K562 (cell line): Measurements from ENCODE around the gene MTMR10. TPM values are rescaled to one million over a fixed set of nuclear protein-coding genes. Genes with fewer than 3 reads are reported as not detected.

Experiments used
- ATAC-seq: fragments of 200-7000 bp; cut with Tn5 transposase; 3 replicates; pipeline ENCODE4 v1.9.1; 2020; ENCODE audit warnings: moderate library complexity
- BruUV-seq: library from RNA; stranded (reverse); fragments of 400-500 nt; replicated peaks from 2 replicates; lab custom pipeline; 2021; lab: Mats Ljungman, UMichigan
- CTCF ChIA-PET: fragments of 300-600 bp; formaldehyde crosslinking; extraction: SDS; loops from one replicate; lab custom pipeline; 2021; ENCODE audit warnings: low intra/inter-chr PET ratio; lab: Yijun Ruan, JAX
- POLR2A ChIA-PET: fragments of 300-600, 350-650 bp; sonication (Branson Sonifier 250); formaldehyde crosslinking; extraction: SDS; loops from one replicate; lab custom pipeline; 2021; ENCODE audit warnings: antibody characterized with exemption, inconsistent platforms; lab: Yijun Ruan, JAX
- DNase-seq, 4 experiments: peaks; one replicate each; pipeline versions ENCODE4 v3.0.0 to v3.0.0-alpha.2; 2011 to 2018; ENCODE audit warnings: low spot score in 3 of 4, mixed read lengths in 3 of 4; ENCODE audit errors: extremely low read depth in 1 of 4
- FAIRE-seq: peaks from 2 replicates; lab custom pipeline; 2011; peaks lifted over from hg19 to GRCh38; lab: Jason Lieb, UNC
- H2AFZ ChIP-seq: 2 replicates; pipeline ENCODE4 v1.6.0; 2011; ENCODE audit warnings: low read depth, low read length, control low read depth, inconsistent platforms
- H3K27ac ChIP-seq: fragments of 200-600 bp; 3 replicates; pipeline ENCODE4 v1.8.0; 2011; ENCODE audit warnings: low read depth, mild to moderate bottlenecking, control low read depth, inconsistent platforms, low read length, moderate library complexity, mixed read lengths; ENCODE audit errors: extremely low read depth
- H3K27me3 ChIP-seq, 2 experiments: fragments of 300-600 bp in 1 of 2; 2 replicates in 1 of 2; 3 replicates in 1 of 2; pipeline versions ENCODE4 v1.6.0 to v1.8.0; 2011; ENCODE audit warnings: inconsistent platforms in 2 of 2, low read length in 2 of 2, mild to moderate bottlenecking in 1 of 2, mixed read lengths in 1 of 2, moderate library complexity in 1 of 2; ENCODE audit not compliant: control insufficient read depth in 2 of 2, insufficient read depth in 2 of 2
- H3K36me3 ChIP-seq: fragments of 300-600 bp; 3 replicates; pipeline ENCODE4 v1.8.0; 2011; ENCODE audit warnings: mild to moderate bottlenecking, low read length, inconsistent platforms; ENCODE audit not compliant: control insufficient read depth, insufficient read depth
- H3K4me1 ChIP-seq, 2 experiments: fragments of 200-600 bp in 1 of 2; replicated peaks in 1 of 2; 2 replicates in 1 of 2; 3 replicates in 1 of 2; pipeline versions ENCODE4 v1.5.1 to v1.8.0; 2011; ENCODE audit warnings: inconsistent platforms in 2 of 2, low read length in 2 of 2, mild to moderate bottlenecking in 1 of 2, mixed read lengths in 1 of 2, moderate library complexity in 1 of 2; ENCODE audit not compliant: control insufficient read depth in 2 of 2, insufficient read depth in 2 of 2
- H3K4me2 ChIP-seq: 2 replicates; pipeline ENCODE4 v1.6.1; 2011; ENCODE audit warnings: low read length, control low read depth, inconsistent platforms, mixed read lengths; ENCODE audit not compliant: insufficient read depth
- H3K4me3 ChIP-seq: fragments of 200-600 bp; sonication (generic), shearing (Covaris generic); 2 replicates; pipeline ENCODE4 v1.5.1; 2016; ENCODE audit warnings: control low read depth, inconsistent platforms
- H3K79me2 ChIP-seq: fragments of 200-600 bp; 3 replicates; pipeline ENCODE4 v1.8.0; 2011; ENCODE audit warnings: low read length, inconsistent platforms; ENCODE audit not compliant: control insufficient read depth, insufficient read depth
- H3K9ac ChIP-seq, 2 experiments: 2 replicates each; pipeline versions ENCODE4 v1.6.0 to v1.6.1; 2011; ENCODE audit warnings: low read depth in 2 of 2, low read length in 2 of 2, control low read depth in 1 of 2, inconsistent platforms in 1 of 2, mild to moderate bottlenecking in 1 of 2, mixed read lengths in 1 of 2; ENCODE audit not compliant: insufficient read depth in 1 of 2
- H3K9me1 ChIP-seq: one replicate; pipeline ENCODE4 v1.6.0; 2011; ENCODE audit warnings: inconsistent platforms, mild to moderate bottlenecking, low read length, moderate library complexity; ENCODE audit not compliant: control insufficient read depth, insufficient read depth
- H3K9me3 ChIP-seq: replicated peaks from 2 replicates; pipeline ENCODE4 v1.5.1; 2011; ENCODE audit warnings: low read depth, low read length, inconsistent platforms; ENCODE audit not compliant: control insufficient read depth, insufficient read depth
- H4K20me1 ChIP-seq: replicated peaks from 2 replicates; pipeline ENCODE4 v1.6.1; 2011; ENCODE audit warnings: low read length, inconsistent platforms, mixed read lengths; ENCODE audit not compliant: control insufficient read depth, insufficient read depth
- HNRNPUL1 ChIP-seq: fragments of 200-400 bp; formaldehyde crosslinking; IDR thresholded peaks from 2 replicates; pipeline ENCODE4 v1.6.1; 2017; ENCODE audit warnings: low read length
- LARP7 ChIP-seq: fragments of 450-650 bp; IDR thresholded peaks from 2 replicates; pipeline ENCODE4 v1.6.1; 2016
- MAFG ChIP-seq: fragments of 450-650 bp; conservative IDR thresholded peaks from 2 replicates; pipeline ENCODE4 v1.6.1; 2016; ENCODE audit warnings: missing genetic modification characterization, missing compliant biosample characterization
- PTTG1 ChIP-seq: fragments of 450-650 bp; IDR thresholded peaks from 2 replicates; pipeline ENCODE4 v1.6.1; 2016; ENCODE audit warnings: low read depth, mild to moderate bottlenecking, missing genetic modification characterization, missing compliant biosample characterization
- TBP ChIP-seq: optimal IDR thresholded peaks from 2 replicates; pipeline ENCODE3; 2011; ENCODE audit warnings: low read depth, low read length, improper control_type of control experiment
- TEAD4 ChIP-seq, 2 experiments: sonication (generic) in 1 of 2; formaldehyde crosslinking in 1 of 2; IDR thresholded peaks; 2 replicates each; pipeline versions ENCODE4 v1.6.1 to v1.8.0; 2012 to 2022; ENCODE audit warnings: borderline replicate concordance in 1 of 2, inconsistent platforms in 1 of 2, low read length in 1 of 2, mild to moderate bottlenecking in 1 of 2, missing genetic modification reagents in 1 of 2
- TSC22D4 ChIP-seq: fragments of 450-650 bp; IDR thresholded peaks from 2 replicates; pipeline ENCODE4 v1.6.1; 2016; ENCODE audit warnings: missing genetic modification characterization, missing biosample characterization, control low read depth
- ZKSCAN3 ChIP-seq: fragments of 250-450 bp; sonication (Bioruptor Pico); IDR thresholded peaks from 2 replicates; pipeline ENCODE4 v1.4.0; 2020
- ZNF584 ChIP-seq: fragments of 200-800 bp; sonication (Bioruptor generic); IDR thresholded peaks from 2 replicates; pipeline ENCODE4 v1.6.1; 2016; ENCODE audit warnings: low read depth, mild to moderate bottlenecking, missing genetic modification characterization, missing compliant biosample characterization
- WGBS: fragments of 100-300 bp; shearing (Covaris generic); methylation state at CpG from one replicate; pipeline ENCODE4 v1.1.6; 2016; ENCODE audit warnings: low coverage, mixed read lengths; ENCODE audit not compliant: insufficient coverage; ENCODE audit errors: missing lambda C conversion rate; 5-methylcytosine and 5-hydroxymethylcytosine counted together
- in situ Hi-C: fragments of 300-500 bp; cut with MboI; formaldehyde crosslinking; loops from 4 replicates; pipeline ENCODE4 v1.15.0; 2018; ENCODE audit warnings: inconsistent platforms, mixed read lengths
- intact Hi-C: fragments of 100-400 bp; cut with micrococcal nuclease; formaldehyde crosslinking; loops from 2 replicates; pipeline ENCODE4 v1.14.2; 2022
- polyA plus RNA-seq, 8 experiments: library from polyadenylated mRNA; depleted of rRNA in 4 of 8; stranded (reverse) in 5 of 8; unstranded in 3 of 8; fragments of >200 nt; fragmentation: Nextera tagmentation in 2 of 8; fragmentation: Illumina TruSeq in 1 of 8; extraction: Ambion mirVana in 2 of 8; extraction: Trizol in 1 of 8; gene quantifications; 2 replicates each; pipeline versions ENCODE4 v1.2.1 to v1.2.3, GENCODE V29; 2011 to 2014; ENCODE audit warnings: inconsistent platforms in 1 of 8, missing spikeins in 1 of 8
- total RNA-seq, 7 experiments: library from RNA; depleted of rRNA in 6 of 7; stranded (reverse); fragments of >200 nt in 6 of 7; fragmentation: Illumina TruSeq in 2 of 7; extraction: Trizol in 2 of 7; gene quantifications; 2 replicates each; pipeline versions ENCODE4 v1.2.1 to v1.2.3, GENCODE V29; 2011 to 2021; ENCODE audit warnings: low replicate concordance in 1 of 7
- TF ChIP-seq, protein P1 (sequence below): sonication (generic); IDR thresholded peaks from 2 replicates; pipeline ENCODE4 v1.6.1; 2016

The MTMR10 gene
- total and polyA plus RNA-seq, 9 of the 15 experiments (the other 6 are each of a cell fraction or from before 2014, with no cell fraction given): 1.6 to 6.8 (median 4.8) TPM

DNA sequence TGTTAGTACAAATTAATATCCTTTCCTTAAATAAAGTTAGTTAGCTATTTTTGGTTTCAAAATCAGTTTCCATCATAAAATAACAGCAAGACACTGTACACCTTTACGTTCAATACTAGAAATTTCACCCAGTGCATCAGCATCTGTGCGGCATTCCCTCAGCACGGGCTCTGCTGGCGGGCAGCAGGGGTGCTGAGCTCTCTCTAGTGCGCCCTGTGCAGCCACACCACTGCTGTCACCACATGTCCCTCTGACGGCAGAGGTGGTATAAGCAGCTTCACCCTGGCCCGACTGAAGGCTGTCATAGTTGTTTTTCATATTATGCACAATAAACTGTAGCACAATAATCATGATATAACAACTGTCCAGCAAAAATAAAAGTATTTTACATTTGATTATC lies 52.3 kb downstream of the MTMR10 start:
- Histone ChIP-seq H3K79me2 (no peaks in the 10 kb centered on the region), H3K9me3 (no peaks in the 10 kb centered on the region), H2AFZ (no peak overlapping the region), H3K9ac (no peak overlapping the region), H3K9me1 (no peaks in the 10 kb centered on the region), H4K20me1 (no peaks in the 10 kb centered on the region), H3K4me2 (no peak overlapping the region), H3K4me3 (no peak overlapping the region), H3K36me3 (peaks cover 78% of the 10 kb centered on the region), H3K27ac (no peak overlapping the region), H3K27me3 (no peaks in the 10 kb centered on the region), H3K4me1 (no peaks in the 10 kb centered on the region)
- BruUV-seq: no TSS peak
- in situ Hi-C loops: no loop called here
- peak; percentile 23 for FAIRE-seq
- CTCF ChIA-PET: no interaction called here
- intact Hi-C loops: no loop called here
- POLR2A ChIA-PET: no interaction called here
- 91% methylated on average over 7 of the region's 7 CpGs for WGBS
- TF ChIP-seq HNRNPUL1 (no peak), ZKSCAN3 (CRISPR knock-in tag) (no peak), ZNF584 (CRISPR knock-in tag) (no peak), PTTG1 (tag) (no peak)
- TF ChIP-seq, protein P1, sequence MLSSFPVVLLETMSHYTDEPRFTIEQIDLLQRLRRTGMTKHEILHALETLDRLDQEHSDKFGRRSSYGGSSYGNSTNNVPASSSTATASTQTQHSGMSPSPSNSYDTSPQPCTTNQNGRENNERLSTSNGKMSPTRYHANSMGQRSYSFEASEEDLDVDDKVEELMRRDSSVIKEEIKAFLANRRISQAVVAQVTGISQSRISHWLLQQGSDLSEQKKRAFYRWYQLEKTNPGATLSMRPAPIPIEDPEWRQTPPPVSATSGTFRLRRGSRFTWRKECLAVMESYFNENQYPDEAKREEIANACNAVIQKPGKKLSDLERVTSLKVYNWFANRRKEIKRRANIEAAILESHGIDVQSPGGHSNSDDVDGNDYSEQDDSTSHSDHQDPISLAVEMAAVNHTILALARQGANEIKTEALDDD: no peak
- no peak for ATAC-seq
- DNase-seq: no peak

DNA sequence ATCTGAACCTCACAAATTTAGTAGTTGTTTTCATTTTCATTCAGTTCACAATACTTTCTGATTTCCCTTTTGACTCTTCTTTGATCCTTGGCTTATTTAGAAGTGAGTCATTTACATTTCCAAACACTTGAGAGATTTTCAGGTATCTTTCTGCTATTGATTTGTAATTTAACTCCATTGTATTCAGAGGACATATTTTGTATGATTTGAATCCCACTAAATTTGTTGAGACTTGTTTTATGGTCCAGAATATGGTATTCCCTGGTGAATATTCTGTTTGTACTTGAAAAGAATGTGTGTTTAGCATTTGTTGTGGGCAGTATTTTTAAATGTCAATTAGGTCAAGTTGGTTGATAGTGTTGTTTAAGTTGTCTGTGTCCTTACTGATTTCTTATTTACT lies 58.1 kb downstream of the MTMR10 start:
- Histone ChIP-seq H3K27me3 (no peaks in the 10 kb centered on the region), H3K36me3 (peaks cover 47% of the 10 kb centered on the region), H3K9me1 (no peaks in the 10 kb centered on the region), H3K4me1 (no peaks in the 10 kb centered on the region), H4K20me1 (0 out of 2 replicates have a peak, but pooled peaks cover 6% of the 10 kb centered on the region), H2AFZ (no peak overlapping the region), H3K79me2 (no peaks in the 10 kb centered on the region), H3K27ac (no peak overlapping the region), H3K4me2 (no peak overlapping the region), H3K9ac (no peak overlapping the region), H3K4me3 (no peak overlapping the region), H3K9me3 (no peaks in the 10 kb centered on the region)
- ChIA-PET CTCF (no interaction called here), POLR2A (no interaction called here)
- in situ Hi-C loops: no loop called here
- DNase-seq (no peak), ATAC-seq (no peak), FAIRE-seq (no peak)
- intact Hi-C loops: no loop called here
- no TSS peak for BruUV-seq
- no peak for TF ChIP-seq TEAD4 (IDR thresholded peaks at IDR 0.05; ENCODE audit: low read length)
- no peak for TF ChIP-seq TEAD4 (CRISPR knock-in tag; IDR thresholded peaks at IDR 0.05; ENCODE audit: borderline replicate concordance)
- no peak for TF ChIP-seq TBP
- no peak for TF ChIP-seq MAFG
- TF ChIP-seq LARP7: no peak
- no peak for TF ChIP-seq TSC22D4 (tag)
